ENCODE data around the gene CUEDC1.

DNA sequence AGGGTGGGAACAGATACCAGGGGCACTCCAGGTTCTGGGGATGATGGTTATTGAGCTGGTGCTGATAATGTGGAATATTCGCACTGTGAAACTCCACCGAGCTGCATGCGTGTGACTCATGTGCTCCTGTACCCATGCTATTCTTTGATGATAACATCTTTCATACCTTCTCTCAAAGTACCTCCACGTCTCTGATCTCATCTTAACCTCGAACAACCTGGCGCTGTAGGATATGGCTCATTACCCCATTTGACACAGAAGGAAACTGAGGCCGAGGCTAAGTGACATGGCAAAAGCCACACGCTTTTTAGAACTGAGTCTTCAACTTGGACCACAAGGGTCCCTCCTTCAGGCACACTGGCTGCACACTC, 75.1 kb downstream of the CUEDC1 start:
- TF ChIP-seq, protein P1, sequence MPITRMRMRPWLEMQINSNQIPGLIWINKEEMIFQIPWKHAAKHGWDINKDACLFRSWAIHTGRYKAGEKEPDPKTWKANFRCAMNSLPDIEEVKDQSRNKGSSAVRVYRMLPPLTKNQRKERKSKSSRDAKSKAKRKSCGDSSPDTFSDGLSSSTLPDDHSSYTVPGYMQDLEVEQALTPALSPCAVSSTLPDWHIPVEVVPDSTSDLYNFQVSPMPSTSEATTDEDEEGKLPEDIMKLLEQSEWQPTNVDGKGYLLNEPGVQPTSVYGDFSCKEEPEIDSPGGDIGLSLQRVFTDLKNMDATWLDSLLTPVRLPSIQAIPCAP (CRISPR knock-in tag; IDR thresholded peaks at IDR 0.05; ENCODE audit: borderline replicate concordance) = no peak
- TF ChIP-seq ZBTB26 (CRISPR knock-in tag; IDR thresholded peaks at IDR 0.05) (no peak), CTCF (IDR thresholded peaks at IDR 0.05 in 2 of 3, conservative IDR thresholded peaks at IDR 0.05 in 1 of 3; ENCODE audit: insufficient read depth in 2 of 3, low read depth in 1 of 3, low read length in 3 of 3) (no peak), RFX5 (IDR thresholded peaks at IDR 0.05; ENCODE audit: low read depth, low read length) (no peak), JUN (IDR thresholded peaks at IDR 0.05; ENCODE audit: borderline replicate concordance, low read depth, low read length) (no peak), JUN (CRISPR knock-in tag; IDR thresholded peaks at IDR 0.05; ENCODE audit: borderline replicate concordance) (no peak)
